ENCODE data around the gene CTSZ.
"Not testable (repeated sequence)": the region's sequence is repeated elsewhere in the genome, so short reads cannot be mapped to it uniquely, and the experiment has no call there.

- not testable (repeated sequence) for TF ChIP-seq POLR2A (IDR thresholded peaks at IDR 0.05; ENCODE audit: low read depth, low read length); TAF1 (IDR thresholded peaks at IDR 0.05; ENCODE audit: borderline replicate concordance, low read depth, low read length); POLR2AphosphoS5 (IDR thresholded peaks at IDR 0.05; ENCODE audit: low read depth, low read length)
Measured at GRCh38 chr20:59041487-59041886, 34.4 kb upstream of the CTSZ start.

Measured in GM12892 (cell line).